BLaER1 treated with 17β-estradiol and CSF1 and Interleukin-3, amounts not matched to agents 10 nM and 100 nM (cell line): ENCODE data around the gene PPP3CA.

Source experiments
- H3K27ac ChIP-seq, 11 experiments: shearing (Covaris generic); formaldehyde crosslinking; 2 replicates each; pipeline ENCODE4 v1.8.1; 2022
- H3K27me3 ChIP-seq, 11 experiments: shearing (Covaris generic); formaldehyde crosslinking; 2 replicates each; pipeline ENCODE4 v1.8.1; 2022
- H3K36me3 ChIP-seq, 11 experiments: shearing (Covaris generic); formaldehyde crosslinking; 2 replicates each; pipeline ENCODE4 v1.8.1; 2022
- H3K4me1 ChIP-seq, 10 experiments: shearing (Covaris generic); formaldehyde crosslinking; 2 replicates each; pipeline ENCODE4 v1.8.1; 2022
- H3K4me2 ChIP-seq, 11 experiments: shearing (Covaris generic); formaldehyde crosslinking; 2 replicates each; pipeline ENCODE4 v1.8.1; 2022
- H3K4me3 ChIP-seq, 10 experiments: shearing (Covaris generic); formaldehyde crosslinking; 2 replicates each; pipeline ENCODE4 v1.8.1; 2022
- H3K9ac ChIP-seq, 11 experiments: shearing (Covaris generic); formaldehyde crosslinking; 2 replicates each; pipeline ENCODE4 v1.8.1; 2022
- H3K9me3 ChIP-seq, 11 experiments: shearing (Covaris generic); formaldehyde crosslinking; replicated peaks in 1 of 11; 2 replicates each; pipeline ENCODE4 v1.8.1; 2022
- H4K20me1 ChIP-seq, 11 experiments: shearing (Covaris generic); formaldehyde crosslinking; 2 replicates each; pipeline ENCODE4 v1.8.1; 2022
- Cebpa-rat ChIP-seq, 11 experiments: shearing (Covaris generic); IDR thresholded peaks; 2 replicates each; pipeline ENCODE4 v1.8.1; 2022

The PPP3CA gene

DNA sequence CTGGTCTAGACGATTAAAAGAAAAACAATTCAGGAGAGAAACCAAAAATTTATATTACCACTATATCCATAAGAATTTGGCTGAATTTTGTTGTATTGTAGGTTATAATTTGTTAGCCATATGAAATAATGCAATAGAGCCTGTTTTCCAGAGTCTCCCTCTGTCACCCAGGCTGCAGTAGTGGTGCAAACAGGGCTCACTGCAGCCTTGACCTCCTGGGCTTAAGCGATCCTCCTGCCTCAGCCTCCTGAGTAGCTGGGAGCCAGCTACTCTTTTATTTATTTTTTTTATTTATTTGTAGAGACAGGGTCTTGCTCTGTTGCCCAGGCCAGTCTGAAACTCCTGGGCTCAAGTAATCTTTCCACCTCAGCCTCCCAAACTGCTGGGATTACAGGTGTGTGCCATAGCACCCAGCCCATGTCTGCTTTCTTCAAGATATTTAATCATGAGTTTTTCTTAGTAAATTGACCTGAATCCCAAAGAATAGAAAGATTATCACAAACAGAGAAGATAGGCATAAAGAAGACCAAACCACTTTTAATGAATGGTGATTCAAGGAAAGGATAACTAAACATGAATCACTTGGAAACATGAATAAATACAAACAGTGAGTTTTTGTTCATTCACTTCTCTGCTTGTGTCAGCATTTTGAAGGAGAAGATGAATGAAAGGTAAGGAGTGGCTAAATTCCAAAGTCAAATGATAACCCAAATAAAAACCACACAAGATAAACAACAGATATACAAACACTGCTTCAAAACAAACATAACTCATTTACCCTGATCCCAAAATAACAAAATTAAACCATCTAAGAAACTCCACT, 82.1 kb downstream of the PPP3CA start:
- H4K20me1 ChIP-seq = peaks cover 5 to 99% (median 55%) of the 10 kb centered on the region in 11 experiments; a peak in 18 of 22 replicates
- no peak overlapping the region for H3K9ac ChIP-seq
- H3K27me3 ChIP-seq = no peaks in the 10 kb centered on the region
- H3K36me3 ChIP-seq = no peaks in the 10 kb centered on the region
- H3K27ac ChIP-seq = no peak overlapping the region
- TF ChIP-seq Cebpa-rat (IDR thresholded peaks at IDR 0.05) = no peak
- H3K4me1 ChIP-seq = peaks cover 0 to 41% (median 17%) of the 10 kb centered on the region in 10 experiments; a peak in 18 of 20 replicates
- no peak overlapping the region for H3K4me3 ChIP-seq
- peak overlapping the region in 2 of 11 experiments; percentile 18 to 35; a peak in 3 of 22 replicates for H3K4me2 ChIP-seq
- no peaks in the 10 kb centered on the region for H3K9me3 ChIP-seq

DNA sequence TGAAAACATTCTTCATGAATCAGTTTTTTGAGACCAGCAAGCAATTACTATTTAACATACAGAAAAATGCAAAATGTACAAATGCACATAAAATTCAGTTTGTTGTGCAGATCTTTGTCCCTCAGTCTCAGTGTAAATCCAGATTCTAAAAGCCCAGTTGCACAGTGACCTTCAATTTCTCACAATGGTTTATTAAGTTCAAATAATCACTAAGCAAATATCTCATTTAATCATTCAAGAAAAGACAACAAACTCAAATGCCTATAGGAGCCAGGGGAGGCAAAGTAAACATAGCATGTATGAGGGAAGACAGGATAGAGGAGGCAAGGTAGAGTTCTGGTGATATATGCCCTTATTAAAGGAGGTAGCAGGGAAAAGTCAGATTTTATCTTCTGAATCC, 82.8 kb downstream of the PPP3CA start:
- no peaks in the 10 kb centered on the region for H3K36me3 ChIP-seq
- H3K9ac ChIP-seq = no peak overlapping the region
- peaks cover 5 to 99% (median 52%) of the 10 kb centered on the region in 11 experiments; a peak in 18 of 22 replicates for H4K20me1 ChIP-seq
- H3K4me1 ChIP-seq = peaks cover 4 to 48% (median 21%) of the 10 kb centered on the region in 10 experiments; a peak in 19 of 20 replicates
- H3K27me3 ChIP-seq = no peaks in the 10 kb centered on the region
- no peaks in the 10 kb centered on the region for H3K9me3 ChIP-seq
- H3K27ac ChIP-seq = no peak overlapping the region
- H3K4me2 ChIP-seq = peak overlapping the region in 2 of 11 experiments; percentile 18 to 35; a peak in 3 of 22 replicates
- TF ChIP-seq Cebpa-rat (IDR thresholded peaks at IDR 0.05) = no peak
- no peak overlapping the region for H3K4me3 ChIP-seq

DNA sequence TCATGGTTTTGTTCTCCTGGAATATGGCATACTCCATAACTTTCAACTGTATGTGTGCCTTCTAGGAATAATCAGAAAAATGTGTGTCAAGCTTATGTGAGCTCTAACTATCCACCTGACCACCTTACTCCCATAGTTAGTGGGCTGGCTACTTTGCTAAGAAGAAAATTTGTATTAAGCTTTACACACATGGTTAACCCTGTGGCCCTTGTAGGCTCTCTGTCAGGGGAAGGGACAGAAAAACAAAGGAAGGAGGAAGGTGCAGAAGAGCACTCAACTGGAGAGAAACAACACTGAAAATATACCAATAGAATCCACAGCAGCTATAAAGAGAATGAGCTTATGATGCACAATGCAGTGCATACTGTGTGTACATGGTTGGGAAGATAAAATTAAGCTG, 84.6 kb downstream of the PPP3CA start:
- Histone ChIP-seq H4K20me1 (peaks cover 5 to 99% (median 47%) of the 10 kb centered on the region in 11 experiments; a peak in 17 of 22 replicates), H3K4me1 (peaks cover 11 to 62% (median 32%) of the 10 kb centered on the region in 10 experiments), H3K9ac (no peak overlapping the region), H3K27me3 (no peaks in the 10 kb centered on the region), H3K27ac (no peak overlapping the region), H3K4me2 (peak overlapping the region in 8 of 11 experiments; percentile 9 to 59 (median 44); a peak in 13 of 22 replicates), H3K9me3 (no peaks in the 10 kb centered on the region), H3K36me3 (no peaks in the 10 kb centered on the region), H3K4me3 (no peak overlapping the region)
- TF ChIP-seq Cebpa-rat (IDR thresholded peaks at IDR 0.05) = no peak

DNA sequence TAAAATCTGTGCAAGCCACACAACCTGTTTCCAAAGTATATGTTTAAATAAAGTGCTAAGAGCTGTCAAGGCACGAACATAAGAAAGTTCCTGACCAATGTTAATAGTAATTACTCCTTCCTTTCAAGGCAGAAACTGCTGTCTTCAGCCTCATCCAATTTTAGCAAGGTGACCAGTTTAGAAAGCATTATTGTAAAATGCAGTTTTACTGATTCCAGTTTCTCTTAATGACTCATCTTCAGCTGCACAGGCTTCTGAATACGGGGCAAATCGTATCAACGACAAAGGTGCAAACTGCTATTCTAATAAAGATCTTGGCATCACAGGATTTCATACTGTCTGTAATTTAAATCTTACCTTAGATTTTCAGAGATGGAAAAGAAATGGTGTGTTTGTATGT, 87.5 kb downstream of the PPP3CA start:
- Histone ChIP-seq H3K4me2 (peak overlapping the region in 4 of 11 experiments; percentile 20 to 60 (median 52); a peak in 5 of 22 replicates), H3K27ac (no peak overlapping the region; a peak in 1 of 22 replicates), H3K36me3 (no peaks in the 10 kb centered on the region; a peak in 1 of 22 replicates), H3K27me3 (no peaks in the 10 kb centered on the region), H3K9ac (peak overlapping the region in 1 of 11 experiments; percentile 19; a peak in 1 of 22 replicates), H3K4me1 (peaks cover 11 to 75% (median 32%) of the 10 kb centered on the region in 10 experiments), H3K4me3 (no peak overlapping the region), H4K20me1 (peaks cover under 1 to 100% (median 42%) of the 10 kb centered on the region in 11 experiments; a peak in 18 of 22 replicates), H3K9me3 (no peaks in the 10 kb centered on the region)
- no peak for TF ChIP-seq Cebpa-rat (IDR thresholded peaks at IDR 0.05)

DNA sequence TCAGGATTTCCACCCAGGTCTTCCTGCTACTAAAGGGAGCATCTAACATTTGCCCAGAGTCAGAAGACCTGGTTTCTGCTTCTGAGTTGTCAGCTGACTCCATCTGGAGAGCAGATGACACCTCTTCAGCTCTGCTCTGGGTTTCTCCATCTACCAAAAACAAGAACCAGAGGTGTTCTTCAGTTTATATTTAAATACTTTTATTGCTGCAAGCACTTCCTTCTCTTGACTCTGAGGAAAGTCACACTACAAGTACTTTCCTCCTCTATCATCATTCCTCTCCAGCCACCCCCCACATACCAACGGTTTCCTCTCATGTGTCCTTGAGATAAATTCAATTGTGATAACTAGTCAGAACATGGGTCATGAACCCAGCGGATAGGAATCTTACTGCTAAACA, 88.4 kb downstream of the PPP3CA start:
- peak overlapping the region in 3 of 11 experiments; percentile 2 to 27 (median 3); a peak in 3 of 22 replicates for H3K27ac ChIP-seq

DNA sequence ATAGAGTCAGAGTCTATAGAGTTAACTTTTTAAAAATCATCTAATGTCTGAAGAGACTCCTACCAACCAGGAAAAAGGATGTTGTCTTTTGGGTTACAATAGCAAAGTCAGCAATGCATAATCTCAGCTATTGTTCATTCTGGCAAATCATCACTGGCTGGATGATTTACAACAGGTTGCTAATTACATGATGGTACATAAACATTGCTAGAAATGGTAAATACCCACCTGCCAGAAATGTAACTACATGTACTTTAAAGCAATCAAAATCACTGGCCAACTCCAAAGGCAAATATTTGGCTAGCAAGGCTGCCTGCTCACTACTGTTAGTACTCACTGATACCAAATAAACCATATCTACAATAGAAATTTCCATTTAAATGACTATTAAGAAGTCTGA, 91.1 kb downstream of the PPP3CA start:
- Histone ChIP-seq H3K27me3 (no peaks in the 10 kb centered on the region), H3K4me1 (peaks cover 11 to 52% (median 15%) of the 10 kb centered on the region in 10 experiments), H3K4me2 (peak overlapping the region in 1 of 11 experiments; percentile 29; a peak in 1 of 22 replicates), H3K27ac (no peak overlapping the region), H3K36me3 (no peaks in the 10 kb centered on the region; a peak in 1 of 22 replicates), H3K4me3 (no peak overlapping the region), H4K20me1 (peaks cover 0 to 100% (median 47%) of the 10 kb centered on the region in 11 experiments; a peak in 17 of 22 replicates), H3K9me3 (no peaks in the 10 kb centered on the region), H3K9ac (no peak overlapping the region)
- no peak for TF ChIP-seq Cebpa-rat (IDR thresholded peaks at IDR 0.05)

More for the DNA sequence above, 88.4 kb downstream of the PPP3CA start:
- no peaks in the 10 kb centered on the region; a peak in 1 of 22 replicates for H3K36me3 ChIP-seq
- no peaks in the 10 kb centered on the region for H3K27me3 ChIP-seq
- H3K9ac ChIP-seq = no peak overlapping the region
- H3K4me3 ChIP-seq = no peak overlapping the region
- peak overlapping the region; percentile 10 to 60 (median 46); a peak in 20 of 22 replicates for H3K4me2 ChIP-seq
- peaks cover 0 to 100% (median 47%) of the 10 kb centered on the region in 11 experiments; a peak in 17 of 22 replicates for H4K20me1 ChIP-seq
- no peak for TF ChIP-seq Cebpa-rat (IDR thresholded peaks at IDR 0.05)
- peaks cover 11 to 70% (median 31%) of the 10 kb centered on the region in 10 experiments for H3K4me1 ChIP-seq
- H3K9me3 ChIP-seq = no peaks in the 10 kb centered on the region

DNA sequence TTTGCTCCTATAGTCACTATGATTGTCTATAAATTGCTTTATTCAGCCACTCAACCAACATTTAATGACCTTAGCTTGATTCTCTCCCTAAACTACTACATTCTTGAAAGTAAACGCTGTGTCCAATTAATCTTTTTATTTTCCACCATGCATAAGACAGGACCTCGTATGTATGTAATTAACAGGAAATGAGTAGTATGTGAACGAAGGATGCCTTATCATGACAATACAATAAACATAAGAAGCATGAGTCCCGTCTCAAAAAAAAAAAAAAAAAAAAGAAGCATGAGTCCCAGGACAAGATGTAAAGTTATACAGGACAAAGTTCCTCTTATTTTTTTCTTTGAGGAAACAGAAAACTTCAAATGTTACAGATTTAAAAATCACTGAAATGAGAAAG, 92.5 kb downstream of the PPP3CA start:
- no peak overlapping the region for H3K4me3 ChIP-seq
- no peak overlapping the region for H3K27ac ChIP-seq
- H3K4me2 ChIP-seq = peak overlapping the region in 2 of 11 experiments; percentile 36 to 49; a peak in 3 of 22 replicates
- H3K4me1 ChIP-seq = peaks cover 9 to 38% (median 14%) of the 10 kb centered on the region in 10 experiments
- no peak for TF ChIP-seq Cebpa-rat (IDR thresholded peaks at IDR 0.05)
- no peak overlapping the region for H3K9ac ChIP-seq
- H3K36me3 ChIP-seq = no peaks in the 10 kb centered on the region; a peak in 1 of 22 replicates
- no peaks in the 10 kb centered on the region for H3K9me3 ChIP-seq
- H3K27me3 ChIP-seq = no peaks in the 10 kb centered on the region
- peaks cover 0 to 95% (median 41%) of the 10 kb centered on the region in 11 experiments; a peak in 17 of 22 replicates for H4K20me1 ChIP-seq

DNA sequence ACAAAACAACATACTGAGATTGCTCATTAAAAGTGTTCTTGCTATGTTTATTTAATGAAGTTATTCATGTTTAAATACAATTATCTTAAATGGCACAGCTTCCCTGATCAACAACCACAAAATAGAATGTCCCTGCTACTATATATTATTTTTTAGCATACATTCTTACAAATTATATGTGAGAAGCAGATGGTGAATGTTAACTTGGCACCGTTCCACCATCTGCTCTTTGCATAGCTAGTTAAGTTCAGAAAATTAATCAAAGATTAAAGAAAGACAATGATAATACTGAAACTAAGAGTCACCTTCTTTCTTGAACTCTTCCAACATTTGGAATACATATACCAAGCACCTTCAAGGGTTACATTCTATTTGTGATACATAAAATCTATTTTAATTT, 94.2 kb downstream of the PPP3CA start:
- H3K36me3 ChIP-seq = no peaks in the 10 kb centered on the region; a peak in 1 of 22 replicates
- H3K4me1 ChIP-seq = peaks cover 0 to 21% (median 0%) of the 10 kb centered on the region in 10 experiments; a peak in 4 of 20 replicates
- H3K27ac ChIP-seq = no peak overlapping the region
- H3K27me3 ChIP-seq = no peaks in the 10 kb centered on the region
- H3K4me2 ChIP-seq = no peak overlapping the region
- H3K9me3 ChIP-seq = no peaks in the 10 kb centered on the region
- TF ChIP-seq Cebpa-rat (IDR thresholded peaks at IDR 0.05) = no peak
- H3K9ac ChIP-seq = no peak overlapping the region
- H4K20me1 ChIP-seq = peaks cover 0 to 84% (median 24%) of the 10 kb centered on the region in 11 experiments; a peak in 17 of 22 replicates
- no peak overlapping the region for H3K4me3 ChIP-seq

DNA sequence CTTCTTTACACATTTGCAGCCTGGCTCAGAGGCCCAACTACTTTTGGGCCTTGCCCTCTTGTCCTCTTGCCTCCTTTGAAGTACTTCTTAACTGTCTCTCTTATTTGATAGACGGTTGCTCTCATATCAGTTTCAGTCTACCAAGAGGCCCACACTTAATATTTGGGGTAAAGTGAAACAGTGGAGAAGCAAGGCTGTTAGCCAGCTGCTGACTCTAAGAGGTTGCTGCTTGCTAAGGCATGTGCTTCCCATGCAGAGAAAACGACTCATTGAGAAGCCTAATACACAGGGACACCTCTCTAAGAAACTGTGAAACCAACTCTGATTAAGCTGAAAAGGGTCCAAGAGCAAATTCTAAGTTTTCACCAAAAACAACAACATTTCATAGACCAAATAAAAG, 94.6 kb downstream of the PPP3CA start:
- Histone ChIP-seq H3K27ac (no peak overlapping the region), H3K27me3 (no peaks in the 10 kb centered on the region), H3K9me3 (no peaks in the 10 kb centered on the region), H3K4me3 (no peak overlapping the region), H4K20me1 (peaks cover 0 to 84% (median 23%) of the 10 kb centered on the region in 11 experiments; a peak in 17 of 22 replicates), H3K4me2 (no peak overlapping the region; a peak in 1 of 22 replicates), H3K9ac (no peak overlapping the region), H3K4me1 (peaks cover 0 to 20% (median 0%) of the 10 kb centered on the region in 10 experiments; a peak in 4 of 20 replicates), H3K36me3 (no peaks in the 10 kb centered on the region; a peak in 1 of 22 replicates)
- no peak for TF ChIP-seq Cebpa-rat (IDR thresholded peaks at IDR 0.05)
